GM23338 (cell line): Measurements from ENCODE around the gene HLA-B. TPM values are rescaled to one million over a fixed set of nuclear protein-coding genes. Genes with fewer than 3 reads are reported as not detected.

Experiments
- ATAC-seq: fragments of 200-7000 bp; cut with Tn5 transposase; 3 replicates; pipeline ENCODE4 v1.9.1; 2020
- DNase-seq: peaks from one replicate; pipeline ENCODE4 v3.0.0-alpha.2; 2015; ENCODE audit warnings: low spot score
- H2AFZ ChIP-seq: fragments of 200-600 bp; sonication (generic); 2 replicates; pipeline ENCODE4 v1.8.0; 2016; ENCODE audit warnings: antibody characterized with exemption, mild to moderate bottlenecking, moderate library complexity
- H3F3A ChIP-seq: fragments of 200-600 bp; sonication (generic); replicated peaks from 2 replicates; pipeline ENCODE4 v1.8.0; 2017; ENCODE audit warnings: antibody characterized with exemption, mixed run types, low read depth
- H3K27ac ChIP-seq: fragments of 200-600 bp; sonication (generic); 2 replicates; pipeline ENCODE4 v1.6.1; 2016; ENCODE audit warnings: low read depth
- H3K27me3 ChIP-seq: fragments of 200-600 bp; sonication (generic); 2 replicates; pipeline ENCODE4 v1.8.0; 2016; ENCODE audit warnings: mild to moderate bottlenecking, mixed run types, moderate library complexity; ENCODE audit not compliant: insufficient read depth
- H3K36me3 ChIP-seq: fragments of 200-600 bp; sonication (generic); 2 replicates; pipeline ENCODE4 v1.8.0; 2016; ENCODE audit warnings: mild to moderate bottlenecking; ENCODE audit not compliant: insufficient read depth
- H3K4me1 ChIP-seq: fragments of 200-600 bp; sonication (generic); 2 replicates; pipeline ENCODE4 v1.8.0; 2016; ENCODE audit warnings: mild to moderate bottlenecking, moderate library complexity; ENCODE audit not compliant: insufficient read depth
- H3K4me2 ChIP-seq: fragments of 200-600 bp; sonication (generic); 2 replicates; pipeline ENCODE4 v1.7.1; 2017; ENCODE audit warnings: mixed run types
- H3K4me3 ChIP-seq: fragments of 200-600 bp; sonication (generic); 2 replicates; pipeline ENCODE4 v1.6.1; 2016; ENCODE audit warnings: mixed run types
- H3K79me2 ChIP-seq: fragments of 200-600 bp; sonication (generic); replicated peaks from 2 replicates; pipeline ENCODE4 v1.8.0; 2017; ENCODE audit warnings: mild to moderate bottlenecking; ENCODE audit not compliant: insufficient read depth
- H3K9me2 ChIP-seq: fragments of 200-600 bp; sonication (generic); 2 replicates; pipeline ENCODE4 v1.8.0; 2017; ENCODE audit not compliant: insufficient read depth
- H4K20me1 ChIP-seq: fragments of 200-600 bp; sonication (generic); replicated peaks from 2 replicates; pipeline ENCODE4 v1.8.0; 2017; ENCODE audit warnings: mild to moderate bottlenecking; ENCODE audit not compliant: insufficient read depth
- H3K27ac Mint-ChIP-seq: 2 replicates; pipeline ENCODE4 v1.8.0; 2020; ENCODE audit warnings: inconsistent platforms, mild to moderate bottlenecking, moderate library complexity, mixed read lengths
- H3K27me3 Mint-ChIP-seq: 3 replicates; pipeline ENCODE4 v1.8.0; 2022; ENCODE audit warnings: low read depth, mild to moderate bottlenecking, moderate library complexity, mixed read lengths, inconsistent platforms; ENCODE audit not compliant: insufficient read depth, poor library complexity
- H3K36me3 Mint-ChIP-seq: 3 replicates; pipeline ENCODE4 v1.8.0; 2021; ENCODE audit warnings: low read depth, mild to moderate bottlenecking, inconsistent platforms, moderate library complexity, mixed read lengths
- H3K4me1 Mint-ChIP-seq: 3 replicates; pipeline ENCODE4 v1.8.0; 2020; ENCODE audit warnings: mild to moderate bottlenecking, inconsistent platforms, mixed read lengths
- H3K4me3 Mint-ChIP-seq: 3 replicates; pipeline ENCODE4 v1.8.0; 2021; ENCODE audit warnings: moderate library complexity, mild to moderate bottlenecking, inconsistent platforms, mixed read lengths
- H3K9me3 Mint-ChIP-seq: 3 replicates; pipeline ENCODE4 v1.8.0; 2020; ENCODE audit warnings: moderate library complexity, mild to moderate bottlenecking, inconsistent platforms, mixed read lengths
- CREB1 ChIP-seq: fragments of 250-450 bp; sonication (Bioruptor Pico); IDR thresholded peaks from 2 replicates; pipeline ENCODE4 v1.5.0; 2020; ENCODE audit warnings: low read depth, mild to moderate bottlenecking, moderate library complexity
- CTCF ChIP-seq, 2 experiments: fragments of 200-600 bp in 1 of 2; sonication (generic) in 1 of 2; conservative IDR thresholded peaks; 2 replicates each; pipeline versions ENCODE4 v1.5.1 to v1.6.1; 2016 to 2017; ENCODE audit warnings: antibody characterized with exemption in 2 of 2, low read depth in 2 of 2, mild to moderate bottlenecking in 2 of 2, moderate library complexity in 1 of 2
- ETS1 ChIP-seq: IDR thresholded peaks from 2 replicates; pipeline ENCODE4 v1.6.1; 2016; ENCODE audit warnings: antibody characterized with exemption
- NANOG ChIP-seq: IDR thresholded peaks from 2 replicates; pipeline ENCODE4 v1.6.1; 2016; ENCODE audit warnings: antibody characterized with exemption, borderline replicate concordance
- REST ChIP-seq: IDR thresholded peaks from one replicate; pipeline ENCODE4 v1.6.1; 2018; ENCODE audit warnings: antibody characterized with exemption; ENCODE audit not compliant: unreplicated experiment
- ZNF331 ChIP-seq: fragments of 250-450 bp; sonication (Bioruptor Pico); IDR thresholded peaks from 2 replicates; pipeline ENCODE4 v1.5.0; 2020; ENCODE audit warnings: low read depth, mild to moderate bottlenecking, moderate library complexity
- ZNF462 ChIP-seq: fragments of 250-450 bp; sonication (Bioruptor Pico); IDR thresholded peaks from 2 replicates; pipeline ENCODE4 v1.5.0; 2020; ENCODE audit warnings: mild to moderate bottlenecking, moderate library complexity
- polyA plus RNA-seq: library from polyadenylated mRNA; unstranded; fragments of >200 nt; fragmentation: Nextera tagmentation; extraction: Ambion mirVana; gene quantifications from 2 replicates; pipeline ENCODE4 v1.2.1, GENCODE V29; 2016
- total RNA-seq: library from RNA; depleted of rRNA; stranded (reverse); fragments of >200 nt; shearing (Covaris generic); gene quantifications from 2 replicates; pipeline ENCODE4 v1.2.3, GENCODE V29; 2014

Gene HLA-B
- total and polyA plus RNA-seq, 2 experiments from 2014 or later = 44.3 to 86.0 TPM

GRCh38 chr6:31351033-31351380 is 6.0 kb downstream of the HLA-B start (continued):
- TF ChIP-seq REST (no peak), NANOG (no peak), ETS1 (no peak), CREB1 (CRISPR knock-in tag) (no peak)

- Histone ChIP-seq H3K79me2 (no peaks in the 10 kb centered on the region), H3K4me1 (peaks cover 7% of the 10 kb centered on the region; the same call in 1 of the 2 replicates), H4K20me1 (no peaks in the 10 kb centered on the region), H3K4me2 (no peak overlapping the region), H2AFZ (no peak overlapping the region), H3K9me2 (no peaks in the 10 kb centered on the region), H3K27me3 (peaks cover 3% of the 10 kb centered on the region), H3F3A (no peaks in the 10 kb centered on the region), H3K4me3 (no peak overlapping the region), H3K27ac (no peak overlapping the region), H3K36me3 (no peaks in the 10 kb centered on the region)
- Mint-ChIP-seq H3K36me3 (peaks cover 18% of the 10 kb centered on the region), H3K27me3 (peaks cover 8% of the 10 kb centered on the region), H3K9me3 (no peaks in the 10 kb centered on the region), H3K4me3 (no peak overlapping the region), H3K4me1 (peaks cover 7% of the 10 kb centered on the region), H3K27ac (no peak overlapping the region)
- no peak for ATAC-seq
- DNase-seq = no peak
- TF ChIP-seq CTCF (conservative IDR thresholded peaks at IDR 0.05; ENCODE audit: low read depth in 2 of 2) (no peak), ZNF331 (CRISPR knock-in tag) (no peak), ETS1 (no peak), ZNF462 (CRISPR knock-in tag) (no peak)
Observed at GRCh38 chr6:31350196-31351032, 6.6 kb downstream of the HLA-B start.
